ENCODE data around the gene ADAMTS13.

GRCh38 chr9:133429641-133430161 is 7.5 kb downstream of the ADAMTS13 start:
- TF ChIP-seq CTCF (conservative IDR thresholded peaks at IDR 0.05 in 1 of 2, IDR thresholded peaks at IDR 0.05 in 1 of 2; ENCODE audit: extremely low read depth in 1 of 2, insufficient read depth in 1 of 2, low read depth in 1 of 2, low read length in 2 of 2) (peak in 1 of 2 donors; percentile 26), EZH2 (IDR thresholded peaks at IDR 0.05; ENCODE audit: borderline replicate concordance, low read length) (no peak)
